Right ventricle myocardium inferior (tissue), 1 donor: Measurements from ENCODE around the gene CXCR3. TPM values are rescaled to one million over a fixed set of nuclear protein-coding genes. Genes with fewer than 3 reads are reported as not detected.
A peak's percentile ranks its signal among the peaks of the same experiment; 100 is the strongest.
"Not testable (repeated sequence)": the region's sequence is repeated elsewhere in the genome, so short reads cannot be mapped to it uniquely, and the experiment has no call there.

Experiments
- ATAC-seq: fragments of 200-7000 bp; cut with Tn5 transposase; one replicate; pipeline ENCODE4 v1.9.1; 2020; ENCODE audit warnings: mild to moderate bottlenecking, moderate library complexity
- DNase-seq: peaks from one replicate; pipeline ENCODE4 v3.0.0; 2021; ENCODE audit errors: missing footprints
- intact Hi-C: fragments of 100-400 bp; cut with DNase I; formaldehyde crosslinking; loops from one replicate; pipeline ENCODE4 v1.11.0; 2022
- total RNA-seq: library from RNA; stranded (reverse); fragmentation: NEBNext Ultra II Directional; extraction: Animal tissue kit (Norgen Biotek cat#: 25700); gene quantifications from one replicate; pipeline ENCODE4 v1.2.1, GENCODE V29; 2021
- donor health status: DM: no; HTN: yes; CAD: no; lungs with severe emphysema.

CXCR3 gene
- total RNA-seq, 1 donor from 2014 or later: 0.32 TPM

DNA sequence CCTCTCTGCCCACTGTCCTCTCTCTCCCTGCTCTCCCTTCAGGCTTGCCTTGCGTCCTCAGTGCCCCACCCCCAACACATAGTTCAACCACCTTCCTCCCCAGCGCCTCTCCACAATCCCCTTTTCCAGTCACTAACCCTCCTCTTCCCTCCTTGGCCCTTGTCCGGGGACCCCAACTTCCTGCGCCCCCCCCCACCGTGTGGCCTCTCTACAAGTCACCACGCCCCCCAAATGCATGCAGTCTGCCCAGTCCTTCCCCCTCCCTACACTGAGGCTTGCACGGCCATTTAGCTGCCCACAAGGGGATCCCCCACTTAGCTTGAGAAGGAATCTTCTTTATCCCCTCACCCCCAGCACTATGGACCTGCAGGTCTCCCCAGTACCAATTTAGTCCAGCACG lies 569 bp downstream of the CXCR3 start:
- ATAC-seq (no peak), DNase-seq (no peak)
- intact Hi-C loops: no loop called here

- DNase-seq (no peak), ATAC-seq (no peak)
- intact Hi-C loops: no loop called here
Observed at GRCh38 chrX:71616672-71617529, 1.4 kb downstream of the CXCR3 start.

GRCh38 chrX:71615954-71616353 lies 2.4 kb downstream of the CXCR3 start:
- DNase-seq: no peak
- ATAC-seq: no peak
- intact Hi-C loops: no loop called here

GRCh38 chrX:71615056-71615455 lies 3.3 kb downstream of the CXCR3 start:
- DNase-seq (no peak), ATAC-seq (no peak)
- intact Hi-C loops: no loop called here

- ATAC-seq (no peak), DNase-seq (no peak)
- intact Hi-C loops: no loop called here
Observed at GRCh38 chrX:71612256-71612655, 6.1 kb downstream of the CXCR3 start.

- DNase-seq, intact Hi-C loops, ATAC-seq: not testable (repeated sequence)
Observed at GRCh38 chrX:71611736-71612135, 6.6 kb downstream of the CXCR3 start.

- DNase-seq: no peak
- no peak for ATAC-seq
Observed at GRCh38 chrX:71609095-71609750, 9.1 kb downstream of the CXCR3 start.

GRCh38 chrX:71607488-71607887 lies 10.8 kb downstream of the CXCR3 start:
- DNase-seq (no peak), ATAC-seq (no peak)
- intact Hi-C loops: no loop called here

More at GRCh38 chrX:71609095-71609750, 9.1 kb downstream of the CXCR3 start:
- intact Hi-C loops: no loop called here

- ATAC-seq: no peak
- no peak for DNase-seq
- intact Hi-C loops: no loop called here
Observed at GRCh38 chrX:71606536-71607216, 11.6 kb downstream of the CXCR3 start.

GRCh38 chrX:71604796-71605568 lies 13.3 kb downstream of the CXCR3 start:
- ATAC-seq (no peak), DNase-seq (no peak)
- intact Hi-C loops: no loop called here

- intact Hi-C loops: no loop called here
- ATAC-seq (no peak), DNase-seq (no peak)
Observed at GRCh38 chrX:71604141-71604540, 14.2 kb downstream of the CXCR3 start.

- intact Hi-C loops: no loop called here
- no peak for ATAC-seq
- DNase-seq: no peak
Observed at GRCh38 chrX:71603618-71604017, 14.7 kb downstream of the CXCR3 start.

DNA sequence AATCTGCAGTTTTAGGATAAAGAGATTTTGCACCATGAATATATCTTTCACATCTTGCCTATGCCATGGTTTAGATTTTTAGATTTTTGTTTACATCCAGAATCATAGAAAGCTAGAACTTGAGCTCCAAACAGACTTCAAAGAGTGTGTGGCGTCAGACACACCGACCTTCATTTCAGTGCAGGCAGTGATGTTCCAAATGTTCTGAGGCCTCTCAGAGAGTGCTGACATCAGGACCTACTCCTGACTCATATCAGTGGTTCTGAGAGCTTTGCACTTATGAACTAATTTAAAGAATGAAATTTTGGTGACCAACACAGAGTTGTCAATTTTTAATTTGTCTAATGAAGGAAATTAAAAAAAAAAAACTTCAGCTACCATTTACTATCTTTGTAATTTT lies 18.3 kb downstream of the CXCR3 start:
- intact Hi-C loops: no loop called here
- ATAC-seq (no peak), DNase-seq (no peak)

GRCh38 chrX:71593210-71593609 lies 25.1 kb downstream of the CXCR3 start:
- intact Hi-C loops, ATAC-seq, DNase-seq: not testable (repeated sequence)

- ATAC-seq (no peak), DNase-seq (no peak)
- intact Hi-C loops: loop anchor here (10.0 kb wide), 1 partner anchor 48 kb away; no protein-coding TSS in a partner anchor
Observed at GRCh38 chrX:71586929-71587328, 31.4 kb downstream of the CXCR3 start.

GRCh38 chrX:71581210-71581609 lies 37.1 kb downstream of the CXCR3 start:
- ATAC-seq (peak; percentile 54), DNase-seq (no peak)
- intact Hi-C loops: loop anchor here (10.0 kb wide), 1 partner anchor 54 kb away; no protein-coding TSS in a partner anchor

DNA sequence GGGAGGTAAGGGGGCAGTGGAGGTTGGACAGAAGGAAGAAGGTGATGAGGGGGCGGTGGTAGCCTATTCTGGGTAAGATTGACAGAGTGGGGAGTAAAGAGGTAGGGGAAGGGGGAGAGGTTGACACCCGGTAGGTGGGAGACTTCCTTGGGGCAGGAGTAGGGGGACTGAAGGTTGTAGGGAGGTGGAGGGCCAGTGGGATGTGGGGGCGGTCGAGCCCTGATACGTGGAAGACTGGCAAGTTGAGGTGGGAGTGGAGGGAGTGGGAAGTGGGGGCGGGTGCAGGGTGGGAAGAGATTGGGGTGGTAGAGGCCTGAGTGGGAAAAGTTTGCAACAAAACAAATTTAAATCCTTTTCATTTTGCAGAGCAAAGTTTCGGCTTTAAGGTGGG lies 38.3 kb downstream of the CXCR3 start:
- DNase-seq: no peak
- intact Hi-C loops: loop anchor here (5.0 to 10.0 kb wide), 2 partner anchors 55 to 72 kb away; no protein-coding TSS in a partner anchor
- no peak for ATAC-seq

- ATAC-seq (no peak), DNase-seq (no peak)
- intact Hi-C loops: loop anchor here (5.0 kb wide), 1 partner anchor 73 kb away; no protein-coding TSS in a partner anchor
Observed at GRCh38 chrX:71579136-71579989, 38.9 kb downstream of the CXCR3 start.
